Measurements from ENCODE around the gene CNN2. TPM values are rescaled to one million over a fixed set of nuclear protein-coding genes. Genes with fewer than 3 reads are reported as not detected.

The CNN2 gene
- total RNA-seq, 2 experiments from 2014 or later = 513 to 519 TPM

GRCh38 chr19:1000591-1001537 lies 25.5 kb upstream of the CNN2 start:
- H3K36me3 Mint-ChIP-seq (ENCODE audit: low read depth) = no peaks in the 10 kb centered on the region
- CTCF ChIA-PET = interaction anchor here (0.5 to 1.4 kb wide), 3 partner anchors 30 to 62 kb away, joined by 3 to 5 read pairs (median 3); no protein-coding TSS in a partner anchor
- no peak overlapping the region for H3K4me3 Mint-ChIP-seq
- H3K4me1 Mint-ChIP-seq = peaks cover 12% of the 10 kb centered on the region
- POLR2A ChIA-PET = interaction anchor here (0.8 kb wide), 1 partner anchor 14 kb away, joined by 4 read pairs; no protein-coding TSS in a partner anchor
- peaks cover 34% of the 10 kb centered on the region for H3K27me3 Mint-ChIP-seq
- DNase-seq = no peak
- H3K9me3 Mint-ChIP-seq = no peaks in the 10 kb centered on the region
- no peak overlapping the region for H3K27ac Mint-ChIP-seq

GRCh38 chr19:1001538-1002166 lies 24.8 kb upstream of the CNN2 start:
- H3K4me3 Mint-ChIP-seq = no peak overlapping the region

GRCh38 chr19:1002600-1002999 lies 23.8 kb upstream of the CNN2 start:
- H3K4me3 Mint-ChIP-seq = no peak overlapping the region

More at GRCh38 chr19:1001538-1002166, 24.8 kb upstream of the CNN2 start:
- H3K36me3 Mint-ChIP-seq (ENCODE audit: low read depth) = no peaks in the 10 kb centered on the region
- peaks cover 29% of the 10 kb centered on the region for H3K27me3 Mint-ChIP-seq
- H3K9me3 Mint-ChIP-seq = no peaks in the 10 kb centered on the region
- peak; percentile 75 for DNase-seq
- ChIA-PET CTCF (interaction anchor here (1.2 kb wide), 1 partner anchor 29 kb away, joined by 3 read pairs; no protein-coding TSS in a partner anchor), POLR2A (interaction anchor here (0.8 kb wide), 1 partner anchor 13 kb away, joined by 4 read pairs; no protein-coding TSS in a partner anchor)
- peaks cover 7% of the 10 kb centered on the region for H3K4me1 Mint-ChIP-seq
- H3K27ac Mint-ChIP-seq = no peak overlapping the region

GRCh38 chr19:1003283-1003682 lies 23.1 kb upstream of the CNN2 start:
- POLR2A ChIA-PET = interaction anchor here (0.9 to 1.0 kb wide), 2 partner anchors 10 to 86 kb away, joined by 3 to 4 read pairs; no protein-coding TSS in a partner anchor
- no peak for DNase-seq
- peaks cover 7% of the 10 kb centered on the region for H3K36me3 Mint-ChIP-seq (ENCODE audit: low read depth)
- H3K27me3 Mint-ChIP-seq = peaks cover 20% of the 10 kb centered on the region
- CTCF ChIA-PET = interaction anchor here (1.0 to 1.4 kb wide), 2 partner anchors 19 to 22 kb away, joined by 3 read pairs; partner anchors contain the start of gene WDR18
- H3K4me3 Mint-ChIP-seq = no peak overlapping the region
- H3K27ac Mint-ChIP-seq = no peak overlapping the region
- no peaks in the 10 kb centered on the region for H3K9me3 Mint-ChIP-seq
- peaks cover 6% of the 10 kb centered on the region for H3K4me1 Mint-ChIP-seq

More at GRCh38 chr19:1002600-1002999, 23.8 kb upstream of the CNN2 start:
- Mint-ChIP-seq H3K27me3 (peaks cover 27% of the 10 kb centered on the region), H3K36me3 (ENCODE audit: low read depth) (peaks cover 5% of the 10 kb centered on the region), H3K9me3 (no peaks in the 10 kb centered on the region), H3K27ac (no peak overlapping the region), H3K4me1 (peaks cover 6% of the 10 kb centered on the region)
- DNase-seq = no peak
- CTCF ChIA-PET = no interaction called here
- POLR2A ChIA-PET = interaction anchor here (1.0 kb wide), 1 partner anchor 87 kb away, joined by 3 read pairs; no protein-coding TSS in a partner anchor

GRCh38 chr19:1004204-1004802 lies 22.1 kb upstream of the CNN2 start:
- Mint-ChIP-seq H3K27ac (no peak overlapping the region), H3K27me3 (peaks cover 13% of the 10 kb centered on the region), H3K36me3 (ENCODE audit: low read depth) (peaks cover 9% of the 10 kb centered on the region), H3K4me3 (no peak overlapping the region), H3K4me1 (peaks cover 3% of the 10 kb centered on the region), H3K9me3 (no peaks in the 10 kb centered on the region)
- ChIA-PET POLR2A (interaction anchor here (0.9 kb wide), 1 partner anchor 9 kb away, joined by 4 read pairs; no protein-coding TSS in a partner anchor), CTCF (interaction anchor here (0.6 to 1.4 kb wide), 4 partner anchors 20 to 232 kb away, joined by 3 to 4 read pairs (median 3); partner anchors contain the start of gene WDR18)
- DNase-seq = no peak

GRCh38 chr19:1004803-1005664 lies 21.4 kb upstream of the CNN2 start:
- no peaks in the 10 kb centered on the region for H3K9me3 Mint-ChIP-seq
- H3K4me1 Mint-ChIP-seq = peaks cover 3% of the 10 kb centered on the region
- no peak for DNase-seq
- POLR2A ChIA-PET = interaction anchor here (0.8 to 1.2 kb wide), 2 partner anchors 9 to 12 kb away, joined by 3 read pairs; no protein-coding TSS in a partner anchor
- H3K36me3 Mint-ChIP-seq (ENCODE audit: low read depth) = peaks cover 11% of the 10 kb centered on the region
- H3K4me3 Mint-ChIP-seq = no peak overlapping the region
- H3K27me3 Mint-ChIP-seq = peaks cover 8% of the 10 kb centered on the region
- CTCF ChIA-PET = interaction anchor here (1.4 kb wide), 1 partner anchor 24 kb away, joined by 3 read pairs; no protein-coding TSS in a partner anchor
- H3K27ac Mint-ChIP-seq = peak overlapping the region; percentile 19

GRCh38 chr19:1006711-1007398 lies 19.6 kb upstream of the CNN2 start:
- peaks cover 12% of the 10 kb centered on the region for H3K36me3 Mint-ChIP-seq (ENCODE audit: low read depth)
- no peak overlapping the region for H3K4me3 Mint-ChIP-seq
- ChIA-PET CTCF (no interaction called here), POLR2A (interaction anchor here (1.0 to 1.1 kb wide), 2 partner anchors 9 to 13 kb away, joined by 5 read pairs; no protein-coding TSS in a partner anchor)
- H3K27me3 Mint-ChIP-seq = peaks cover 5% of the 10 kb centered on the region
- H3K9me3 Mint-ChIP-seq = no peaks in the 10 kb centered on the region
- no peak for DNase-seq
- no peaks in the 10 kb centered on the region for H3K4me1 Mint-ChIP-seq
- no peak overlapping the region for H3K27ac Mint-ChIP-seq

GRCh38 chr19:1007399-1008251 lies 18.8 kb upstream of the CNN2 start:
- Mint-ChIP-seq H3K36me3 (ENCODE audit: low read depth) (peaks cover 13% of the 10 kb centered on the region), H3K4me1 (no peaks in the 10 kb centered on the region), H3K27me3 (peaks cover 1% of the 10 kb centered on the region), H3K27ac (no peak overlapping the region), H3K4me3 (no peak overlapping the region), H3K9me3 (no peaks in the 10 kb centered on the region)
- CTCF ChIA-PET = no interaction called here
- POLR2A ChIA-PET = interaction anchor here (1.1 kb wide), 1 partner anchor 12 kb away, joined by 5 read pairs; no protein-coding TSS in a partner anchor
- no peak for DNase-seq

- CTCF ChIA-PET = no interaction called here
- POLR2A ChIA-PET = no interaction called here
- Mint-ChIP-seq H3K4me3 (no peak overlapping the region), H3K27me3 (no peaks in the 10 kb centered on the region), H3K9me3 (no peaks in the 10 kb centered on the region), H3K27ac (no peak overlapping the region), H3K36me3 (ENCODE audit: low read depth) (peaks cover 17% of the 10 kb centered on the region), H3K4me1 (no peaks in the 10 kb centered on the region)
- no peak for DNase-seq
These were observed 18.0 kb upstream of the CNN2 start for GRCh38 chr19:1008268-1009040.

Data from activated CD4-positive, alpha-beta memory T cell treated with anti-CD3 and anti-CD28 coated beads, Interleukin-2, amount 10 ng/mL, durations not matched to agents 7 days and 5 days (primary cell).